HL-60 (cell line): ENCODE results near the gene ZNRF3.

ENCODE experiments used
- DNase-seq, 2 experiments: peaks; one replicate each; pipeline ENCODE4 v3.0.0-alpha.2; 2010 to 2020; ENCODE audit warnings: low read depth in 1 of 2, low spot score in 1 of 2
- H3K27ac ChIP-seq: fragments of 250-450 bp; sonication (Bioruptor Pico); replicated peaks from 2 replicates; pipeline ENCODE4 v1.5.1; 2020; ENCODE audit warnings: mild to moderate bottlenecking, moderate library complexity
- H3K27me3 ChIP-seq: fragments of 250-450 bp; sonication (Bioruptor Pico); 2 replicates; pipeline ENCODE4 v1.5.1; 2021; ENCODE audit warnings: mild to moderate bottlenecking, moderate library complexity; ENCODE audit not compliant: insufficient read depth, poor library complexity, severe bottlenecking
- H3K4me3 ChIP-seq: replicated peaks from 2 replicates; pipeline ENCODE4 v1.5.1; 2011; ENCODE audit warnings: mild to moderate bottlenecking, control low read depth, low read length; ENCODE audit not compliant: insufficient read depth
- GABPA ChIP-seq: IDR thresholded peaks from 2 replicates; pipeline ENCODE4 v1.6.1; 2012; ENCODE audit warnings: low read depth
- POLR2AphosphoS5 ChIP-seq: IDR thresholded peaks from 2 replicates; pipeline ENCODE4 v1.6.1; 2012; ENCODE audit warnings: low read depth
- REST ChIP-seq: IDR thresholded peaks from 2 replicates; pipeline ENCODE4 v1.6.1; 2012; ENCODE audit warnings: low read depth; ENCODE audit not compliant: insufficient replicate concordance
- SPI1 ChIP-seq: IDR thresholded peaks from 2 replicates; pipeline ENCODE4 v1.6.1; 2012; ENCODE audit warnings: low read depth, mild to moderate bottlenecking, borderline replicate concordance
- TF ChIP-seq, protein P1 (sequence below): IDR thresholded peaks from one replicate; pipeline ENCODE4 v1.5.1; 2011; ENCODE audit warnings: low read length, control low read depth, inconsistent platforms; ENCODE audit not compliant: insufficient read depth

Gene ZNRF3

GRCh38 chr22:29074276-29074772 lies 191.0 kb downstream of the ZNRF3 start:
- TF ChIP-seq REST (no peak), SPI1 (no peak), GABPA (no peak), POLR2AphosphoS5 (no peak)
- TF ChIP-seq, protein P1, sequence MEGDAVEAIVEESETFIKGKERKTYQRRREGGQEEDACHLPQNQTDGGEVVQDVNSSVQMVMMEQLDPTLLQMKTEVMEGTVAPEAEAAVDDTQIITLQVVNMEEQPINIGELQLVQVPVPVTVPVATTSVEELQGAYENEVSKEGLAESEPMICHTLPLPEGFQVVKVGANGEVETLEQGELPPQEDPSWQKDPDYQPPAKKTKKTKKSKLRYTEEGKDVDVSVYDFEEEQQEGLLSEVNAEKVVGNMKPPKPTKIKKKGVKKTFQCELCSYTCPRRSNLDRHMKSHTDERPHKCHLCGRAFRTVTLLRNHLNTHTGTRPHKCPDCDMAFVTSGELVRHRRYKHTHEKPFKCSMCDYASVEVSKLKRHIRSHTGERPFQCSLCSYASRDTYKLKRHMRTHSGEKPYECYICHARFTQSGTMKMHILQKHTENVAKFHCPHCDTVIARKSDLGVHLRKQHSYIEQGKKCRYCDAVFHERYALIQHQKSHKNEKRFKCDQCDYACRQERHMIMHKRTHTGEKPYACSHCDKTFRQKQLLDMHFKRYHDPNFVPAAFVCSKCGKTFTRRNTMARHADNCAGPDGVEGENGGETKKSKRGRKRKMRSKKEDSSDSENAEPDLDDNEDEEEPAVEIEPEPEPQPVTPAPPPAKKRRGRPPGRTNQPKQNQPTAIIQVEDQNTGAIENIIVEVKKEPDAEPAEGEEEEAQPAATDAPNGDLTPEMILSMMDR, result no peak
- DNase-seq, result no peak
- no peak overlapping the region for H3K27ac ChIP-seq
- no peak overlapping the region for H3K4me3 ChIP-seq
- H3K27me3 ChIP-seq, result peaks cover 53% of the 10 kb centered on the region

- Histone ChIP-seq H3K4me3 (no peak overlapping the region), H3K27me3 (peaks cover 24% of the 10 kb centered on the region), H3K27ac (no peak overlapping the region)
- no peak for DNase-seq
- TF ChIP-seq SPI1 (no peak), GABPA (no peak), POLR2AphosphoS5 (no peak), REST (no peak)
- TF ChIP-seq, protein P1, result no peak
These were observed 194.9 kb downstream of the ZNRF3 start for GRCh38 chr22:29078036-29078868.

GRCh38 chr22:29078869-29079207 lies 195.5 kb downstream of the ZNRF3 start:
- Histone ChIP-seq H3K27ac (no peak overlapping the region), H3K4me3 (no peak overlapping the region), H3K27me3 (peaks cover 18% of the 10 kb centered on the region)
- no peak for DNase-seq
- TF ChIP-seq POLR2AphosphoS5, result no peak
- no peak for TF ChIP-seq GABPA
- TF ChIP-seq SPI1, result no peak
- TF ChIP-seq, protein P1, result no peak
- no peak for TF ChIP-seq REST
